NCI-H748 treated with DMSO at 0.1 percent for 48 hours (cell line): ENCODE measurements around the gene OR2D2.
"Not testable (repeated sequence)": the region's sequence is repeated elsewhere in the genome, so short reads cannot be mapped to it uniquely, and the experiment has no call there.

Experiments
- DNase-seq: peaks from one replicate; lab custom pipeline; 2025; lab: John Stamatoyannopoulos, UW

OR2D2 gene

GRCh38 chr11:6892400-6892799 lies at the start of gene OR2D2:
Gene OR2D2, minus strand, starts transcription at chr11:6892500. Its CDS starts 0 bp downstream, at chr11:6892500.
- DNase-seq: no peak

- DNase-seq: no peak
Observed at GRCh38 chr11:6941970-6942369, 49.7 kb upstream of the OR2D2 start.

- no peak for DNase-seq
Observed at GRCh38 chr11:6932145-6932544, 39.8 kb upstream of the OR2D2 start.

- DNase-seq: no peak
Observed at GRCh38 chr11:6931146-6931713, 38.9 kb upstream of the OR2D2 start.

- peak; percentile 41 for DNase-seq
Observed at GRCh38 chr11:6928916-6929315, 36.6 kb upstream of the OR2D2 start.

GRCh38 chr11:6927030-6927617 lies 34.8 kb upstream of the OR2D2 start:
- peak; percentile 65 for DNase-seq

GRCh38 chr11:6926208-6927029 lies 34.1 kb upstream of the OR2D2 start, which contains the start of gene ZNF215:
Gene ZNF215, plus strand, starts transcription at chr11:6926426. Its CDS starts 5,847 bp downstream, at chr11:6932273.
- peak; percentile 48 for DNase-seq

GRCh38 chr11:6925636-6926207 lies 33.4 kb upstream of the OR2D2 start:
- no peak for DNase-seq

GRCh38 chr11:6925007-6925577 lies 32.8 kb upstream of the OR2D2 start:
- DNase-seq: no peak

GRCh38 chr11:6920702-6921101 lies 28.4 kb upstream of the OR2D2 start, which contains the start of gene OR2D3:
Gene OR2D3, plus strand, starts transcription at chr11:6921002. Its CDS starts 0 bp downstream, at chr11:6921002.
- no peak for DNase-seq

- no peak for DNase-seq
Observed at GRCh38 chr11:6919698-6920097, 27.4 kb upstream of the OR2D2 start.

- no peak for DNase-seq
Observed at GRCh38 chr11:6911948-6912347, 19.6 kb upstream of the OR2D2 start.

GRCh38 chr11:6911378-6911777 lies 19.1 kb upstream of the OR2D2 start:
- DNase-seq: no peak

GRCh38 chr11:6904804-6905203 lies 12.5 kb upstream of the OR2D2 start:
- DNase-seq: not testable (repeated sequence)

GRCh38 chr11:6900327-6900999 lies 8.2 kb upstream of the OR2D2 start:
- no peak for DNase-seq

GRCh38 chr11:6898911-6899310 lies 6.6 kb upstream of the OR2D2 start:
- DNase-seq: no peak

GRCh38 chr11:6895010-6895409 lies 2.7 kb upstream of the OR2D2 start:
- no peak for DNase-seq

GRCh38 chr11:6894097-6894496 lies 1.8 kb upstream of the OR2D2 start:
- DNase-seq: no peak

GRCh38 chr11:6889835-6890234 lies 2.5 kb downstream of the OR2D2 start:
- no peak for DNase-seq

GRCh38 chr11:6888830-6889229 lies 3.5 kb downstream of the OR2D2 start:
- no peak for DNase-seq

- not testable (repeated sequence) for DNase-seq
Observed at GRCh38 chr11:6887711-6888110, 4.6 kb downstream of the OR2D2 start.

GRCh38 chr11:6882751-6883150 lies 9.5 kb downstream of the OR2D2 start:
- no peak for DNase-seq
